Neuron (in vitro differentiated cells): Measurements from ENCODE around the gene PSEN1.

ENCODE experiments used
- H2AFZ ChIP-seq: one replicate; pipeline ENCODE4 v1.6.1; 2013; ENCODE audit warnings: low read depth, mild to moderate bottlenecking, inconsistent platforms, low read length, moderate library complexity
- H3K27me3 ChIP-seq: one replicate; pipeline ENCODE4 v1.6.1; 2013; ENCODE audit warnings: low read length; ENCODE audit not compliant: insufficient read depth
- H3K36me3 ChIP-seq: one replicate; pipeline ENCODE4 v1.6.1; 2013; ENCODE audit warnings: low read length; ENCODE audit not compliant: insufficient read depth
- H3K4me1 ChIP-seq: one replicate; pipeline ENCODE4 v1.6.1; 2013; ENCODE audit warnings: low read length; ENCODE audit not compliant: insufficient read depth
- H3K4me3 ChIP-seq: 2 replicates; pipeline ENCODE4 v1.5.1; 2013; ENCODE audit warnings: mild to moderate bottlenecking, low read length, moderate library complexity
- H3K9me3 ChIP-seq: one replicate; pipeline ENCODE4 v1.6.1; 2013; ENCODE audit warnings: low read length

The PSEN1 gene

GRCh38 chr14:73258845-73259611 is 122.7 kb downstream of the PSEN1 start:
- Histone ChIP-seq H3K9me3 (no peaks in the 10 kb centered on the region), H3K36me3 (no peaks in the 10 kb centered on the region), H2AFZ (no peak overlapping the region), H3K4me1 (peaks cover 17% of the 10 kb centered on the region), H3K27me3 (no peaks in the 10 kb centered on the region), H3K4me3 (no peak overlapping the region)

- no peaks in the 10 kb centered on the region for H3K27me3 ChIP-seq
- H2AFZ ChIP-seq = no peak overlapping the region
- no peak overlapping the region for H3K4me3 ChIP-seq
- H3K4me1 ChIP-seq = peaks cover 17% of the 10 kb centered on the region
- no peaks in the 10 kb centered on the region for H3K9me3 ChIP-seq
- H3K36me3 ChIP-seq = no peaks in the 10 kb centered on the region
Observed at GRCh38 chr14:73259837-73260236, 123.5 kb downstream of the PSEN1 start.

GRCh38 chr14:73260574-73260973 is 124.3 kb downstream of the PSEN1 start:
- Histone ChIP-seq H3K4me1 (peaks cover 17% of the 10 kb centered on the region), H3K4me3 (no peak overlapping the region), H3K9me3 (no peaks in the 10 kb centered on the region), H3K27me3 (no peaks in the 10 kb centered on the region), H2AFZ (no peak overlapping the region), H3K36me3 (no peaks in the 10 kb centered on the region)

GRCh38 chr14:73261075-73261474 is 124.8 kb downstream of the PSEN1 start:
- Histone ChIP-seq H3K9me3 (no peaks in the 10 kb centered on the region), H3K4me3 (no peak overlapping the region), H2AFZ (no peak overlapping the region), H3K4me1 (peaks cover 17% of the 10 kb centered on the region), H3K27me3 (no peaks in the 10 kb centered on the region), H3K36me3 (no peaks in the 10 kb centered on the region)

- no peak overlapping the region for H2AFZ ChIP-seq
- H3K27me3 ChIP-seq = no peaks in the 10 kb centered on the region
- no peak overlapping the region for H3K4me3 ChIP-seq
- H3K9me3 ChIP-seq = no peaks in the 10 kb centered on the region
- H3K4me1 ChIP-seq = peaks cover 17% of the 10 kb centered on the region
- no peaks in the 10 kb centered on the region for H3K36me3 ChIP-seq
Observed at GRCh38 chr14:73261520-73262426, 125.5 kb downstream of the PSEN1 start.

GRCh38 chr14:73262427-73263183 is 126.3 kb downstream of the PSEN1 start:
- no peaks in the 10 kb centered on the region for H3K27me3 ChIP-seq
- H2AFZ ChIP-seq = no peak overlapping the region
- no peak overlapping the region for H3K4me3 ChIP-seq
- H3K9me3 ChIP-seq = no peaks in the 10 kb centered on the region
- H3K36me3 ChIP-seq = no peaks in the 10 kb centered on the region
- peaks cover 17% of the 10 kb centered on the region for H3K4me1 ChIP-seq

GRCh38 chr14:73263606-73264005 is 127.3 kb downstream of the PSEN1 start:
- H2AFZ ChIP-seq = no peak overlapping the region
- H3K27me3 ChIP-seq = no peaks in the 10 kb centered on the region
- H3K36me3 ChIP-seq = no peaks in the 10 kb centered on the region
- no peaks in the 10 kb centered on the region for H3K9me3 ChIP-seq
- H3K4me3 ChIP-seq = no peak overlapping the region
- H3K4me1 ChIP-seq = peaks cover 17% of the 10 kb centered on the region

GRCh38 chr14:73264080-73264884 is 128.0 kb downstream of the PSEN1 start:
- peaks cover 17% of the 10 kb centered on the region for H3K4me1 ChIP-seq
- no peaks in the 10 kb centered on the region for H3K27me3 ChIP-seq

GRCh38 chr14:73264885-73265720 is 128.8 kb downstream of the PSEN1 start:
- H3K9me3 ChIP-seq = no peaks in the 10 kb centered on the region
- H3K36me3 ChIP-seq = no peaks in the 10 kb centered on the region
- H3K4me3 ChIP-seq = no peak overlapping the region
- peaks cover 17% of the 10 kb centered on the region for H3K4me1 ChIP-seq
- H3K27me3 ChIP-seq = no peaks in the 10 kb centered on the region
- H2AFZ ChIP-seq = no peak overlapping the region

More at GRCh38 chr14:73264080-73264884, 128.0 kb downstream of the PSEN1 start:
- Histone ChIP-seq H3K9me3 (no peaks in the 10 kb centered on the region), H3K4me3 (no peak overlapping the region), H2AFZ (no peak overlapping the region), H3K36me3 (no peaks in the 10 kb centered on the region)

GRCh38 chr14:73265721-73266046 is 129.4 kb downstream of the PSEN1 start:
- Histone ChIP-seq H3K27me3 (no peaks in the 10 kb centered on the region), H3K9me3 (no peaks in the 10 kb centered on the region), H2AFZ (no peak overlapping the region), H3K4me3 (no peak overlapping the region), H3K36me3 (no peaks in the 10 kb centered on the region), H3K4me1 (peaks cover 12% of the 10 kb centered on the region)

- H3K36me3 ChIP-seq = no peaks in the 10 kb centered on the region
- H3K9me3 ChIP-seq = no peaks in the 10 kb centered on the region
- H2AFZ ChIP-seq = no peak overlapping the region
- H3K4me3 ChIP-seq = no peak overlapping the region
- peaks cover 6% of the 10 kb centered on the region for H3K4me1 ChIP-seq
- H3K27me3 ChIP-seq = no peaks in the 10 kb centered on the region
Observed at GRCh38 chr14:73266317-73266716, 130.0 kb downstream of the PSEN1 start.

- no peaks in the 10 kb centered on the region for H3K36me3 ChIP-seq
- H3K27me3 ChIP-seq = no peaks in the 10 kb centered on the region
- H3K4me1 ChIP-seq = no peaks in the 10 kb centered on the region
- no peak overlapping the region for H3K4me3 ChIP-seq
- no peaks in the 10 kb centered on the region for H3K9me3 ChIP-seq
- H2AFZ ChIP-seq = no peak overlapping the region
Observed at GRCh38 chr14:73267474-73267873, 131.2 kb downstream of the PSEN1 start.
